Ishikawa (cell line): ENCODE data around the gene SP3.

Experiments used
- CEBPB ChIP-seq: IDR thresholded peaks from 2 replicates; pipeline ENCODE4 v1.6.1; 2012
- CREB1 ChIP-seq: IDR thresholded peaks from 2 replicates; pipeline ENCODE4 v1.6.1; 2012; ENCODE audit warnings: low read depth
- EGR1 ChIP-seq: IDR thresholded peaks from 2 replicates; pipeline ENCODE4 v1.6.1; 2012
- EP300 ChIP-seq: IDR thresholded peaks from 2 replicates; pipeline ENCODE4 v1.6.1; 2012; ENCODE audit warnings: borderline replicate concordance
- FOXM1 ChIP-seq: IDR thresholded peaks from 2 replicates; pipeline ENCODE4 v1.6.1; 2012; ENCODE audit warnings: low read depth, borderline replicate concordance
- NFIC ChIP-seq: IDR thresholded peaks from 2 replicates; pipeline ENCODE4 v1.6.1; 2012
- RAD21 ChIP-seq: IDR thresholded peaks from 2 replicates; pipeline ENCODE4 v1.6.1; 2012; ENCODE audit warnings: low read depth
- TAF1 ChIP-seq: IDR thresholded peaks from 2 replicates; pipeline ENCODE4 v1.6.1; 2012; ENCODE audit warnings: low read depth, mild to moderate bottlenecking
- TCF12 ChIP-seq: IDR thresholded peaks from 2 replicates; pipeline ENCODE4 v1.6.1; 2012; ENCODE audit warnings: low read depth
- TEAD4 ChIP-seq: IDR thresholded peaks from 2 replicates; pipeline ENCODE4 v1.6.1; 2012
- USF1 ChIP-seq: IDR thresholded peaks from 2 replicates; pipeline ENCODE4 v1.6.1; 2012
- YY1 ChIP-seq: IDR thresholded peaks from 2 replicates; pipeline ENCODE4 v1.6.1; 2012; ENCODE audit warnings: low read depth
- ZBTB7A ChIP-seq: IDR thresholded peaks from 2 replicates; pipeline ENCODE4 v1.6.1; 2012; ENCODE audit warnings: low read depth
- TF ChIP-seq, protein P1 (sequence below): IDR thresholded peaks from 2 replicates; pipeline ENCODE4 v1.6.1; 2012
- TF ChIP-seq, protein P2 (sequence below): IDR thresholded peaks from 2 replicates; pipeline ENCODE4 v1.6.1; 2012; ENCODE audit warnings: low read depth, mild to moderate bottlenecking

The SP3 gene

DNA sequence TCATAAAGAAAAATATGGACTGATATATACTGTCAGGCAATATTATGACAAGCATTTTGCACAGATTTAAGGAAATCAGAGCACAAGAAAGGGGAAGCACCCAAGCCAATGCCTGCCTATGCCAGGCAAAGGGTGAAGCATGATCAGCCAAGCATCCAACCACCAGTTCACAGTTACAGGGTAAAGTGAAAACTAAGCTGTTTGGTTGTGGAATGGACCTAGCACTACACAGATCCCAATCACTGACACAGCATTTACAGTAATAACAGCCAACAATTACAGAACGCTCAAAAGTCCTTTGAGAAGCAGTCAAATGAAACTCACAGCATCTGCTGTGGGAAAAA, 90.3 kb downstream of the SP3 start:
- no peak for TF ChIP-seq TCF12
- TF ChIP-seq YY1: no peak
- TF ChIP-seq, protein P1, sequence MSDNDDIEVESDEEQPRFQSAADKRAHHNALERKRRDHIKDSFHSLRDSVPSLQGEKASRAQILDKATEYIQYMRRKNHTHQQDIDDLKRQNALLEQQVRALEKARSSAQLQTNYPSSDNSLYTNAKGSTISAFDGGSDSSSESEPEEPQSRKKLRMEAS: no peak
- TF ChIP-seq ZBTB7A: no peak
- no peak for TF ChIP-seq FOXM1
- TF ChIP-seq EGR1: no peak
- no peak for TF ChIP-seq TEAD4
- no peak for TF ChIP-seq CEBPB
- no peak for TF ChIP-seq NFIC
- no peak for TF ChIP-seq EP300
- TF ChIP-seq TAF1: no peak

DNA sequence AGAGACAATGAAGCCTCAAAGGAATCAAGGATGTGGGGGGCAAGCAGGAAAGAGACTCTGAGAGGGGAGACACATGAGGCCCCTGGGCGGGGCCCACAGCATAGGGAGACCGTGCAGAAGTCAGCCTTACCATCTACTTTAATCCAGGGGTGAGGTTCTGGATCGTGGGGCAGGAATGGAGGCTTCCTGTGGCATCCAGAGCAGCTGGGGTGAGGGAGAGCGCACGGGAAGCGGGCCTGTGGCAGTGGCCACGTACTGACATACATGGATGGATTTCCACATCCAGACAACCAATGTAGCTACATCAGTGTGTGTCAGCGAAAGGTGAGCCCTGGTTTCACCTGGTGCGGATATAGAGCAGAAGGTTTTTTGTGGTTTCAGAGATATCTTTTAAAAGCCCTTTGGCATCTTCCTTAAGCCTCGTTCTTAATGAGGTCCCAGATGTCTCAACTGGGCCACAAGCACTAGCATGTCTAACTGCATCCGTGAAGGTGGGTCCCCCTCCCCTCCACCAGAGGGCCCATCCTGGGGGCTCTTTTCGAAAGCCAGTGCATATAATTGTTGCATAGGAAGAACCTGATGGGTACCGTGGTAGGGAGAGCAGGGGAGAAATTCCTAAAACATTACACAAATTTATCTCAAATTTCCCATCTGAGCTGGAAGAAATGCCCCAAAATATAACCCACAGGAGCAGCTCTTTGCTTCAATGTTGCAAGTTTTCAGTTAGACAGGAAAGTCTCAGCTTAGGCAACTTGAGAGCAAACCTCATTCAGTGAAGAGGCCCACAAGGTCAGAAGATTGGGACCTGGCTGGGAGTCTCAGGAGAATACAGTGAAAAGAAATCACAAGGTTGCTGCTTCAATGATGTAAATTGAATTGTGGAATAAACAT, 90.9 kb downstream of the SP3 start:
- TF ChIP-seq USF1 (no peak), CREB1 (no peak), NFIC (no peak), YY1 (no peak), TCF12 (no peak), ZBTB7A (no peak), RAD21 (no peak)
- TF ChIP-seq, protein P1: no peak

DNA sequence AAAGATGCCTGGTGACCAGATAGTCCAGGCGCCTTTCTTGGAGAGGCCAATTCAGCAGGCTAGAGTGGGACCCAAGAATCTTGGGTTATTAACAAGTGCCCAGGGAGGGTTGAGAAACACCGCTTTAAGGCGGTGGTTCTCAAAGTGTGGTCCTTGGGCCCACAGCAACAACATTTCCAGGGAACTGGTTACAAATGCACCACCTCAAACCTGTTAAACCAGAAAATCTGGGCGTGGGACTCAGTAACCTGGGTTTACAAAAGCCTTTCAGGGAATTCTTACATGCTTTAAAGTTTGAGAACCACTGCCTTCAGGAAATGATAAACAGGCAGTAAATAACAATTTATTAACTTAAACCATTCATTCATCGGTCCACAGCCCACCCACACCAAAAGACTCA, 92.5 kb downstream of the SP3 start:
- TF ChIP-seq TAF1 (no peak), EGR1 (no peak), EP300 (no peak), ZBTB7A (no peak), FOXM1 (no peak), CEBPB (no peak), USF1 (no peak), CREB1 (no peak), YY1 (no peak), TCF12 (no peak), RAD21 (no peak), NFIC (no peak), TEAD4 (no peak)
- TF ChIP-seq, protein P1: no peak
- TF ChIP-seq, protein P2, sequence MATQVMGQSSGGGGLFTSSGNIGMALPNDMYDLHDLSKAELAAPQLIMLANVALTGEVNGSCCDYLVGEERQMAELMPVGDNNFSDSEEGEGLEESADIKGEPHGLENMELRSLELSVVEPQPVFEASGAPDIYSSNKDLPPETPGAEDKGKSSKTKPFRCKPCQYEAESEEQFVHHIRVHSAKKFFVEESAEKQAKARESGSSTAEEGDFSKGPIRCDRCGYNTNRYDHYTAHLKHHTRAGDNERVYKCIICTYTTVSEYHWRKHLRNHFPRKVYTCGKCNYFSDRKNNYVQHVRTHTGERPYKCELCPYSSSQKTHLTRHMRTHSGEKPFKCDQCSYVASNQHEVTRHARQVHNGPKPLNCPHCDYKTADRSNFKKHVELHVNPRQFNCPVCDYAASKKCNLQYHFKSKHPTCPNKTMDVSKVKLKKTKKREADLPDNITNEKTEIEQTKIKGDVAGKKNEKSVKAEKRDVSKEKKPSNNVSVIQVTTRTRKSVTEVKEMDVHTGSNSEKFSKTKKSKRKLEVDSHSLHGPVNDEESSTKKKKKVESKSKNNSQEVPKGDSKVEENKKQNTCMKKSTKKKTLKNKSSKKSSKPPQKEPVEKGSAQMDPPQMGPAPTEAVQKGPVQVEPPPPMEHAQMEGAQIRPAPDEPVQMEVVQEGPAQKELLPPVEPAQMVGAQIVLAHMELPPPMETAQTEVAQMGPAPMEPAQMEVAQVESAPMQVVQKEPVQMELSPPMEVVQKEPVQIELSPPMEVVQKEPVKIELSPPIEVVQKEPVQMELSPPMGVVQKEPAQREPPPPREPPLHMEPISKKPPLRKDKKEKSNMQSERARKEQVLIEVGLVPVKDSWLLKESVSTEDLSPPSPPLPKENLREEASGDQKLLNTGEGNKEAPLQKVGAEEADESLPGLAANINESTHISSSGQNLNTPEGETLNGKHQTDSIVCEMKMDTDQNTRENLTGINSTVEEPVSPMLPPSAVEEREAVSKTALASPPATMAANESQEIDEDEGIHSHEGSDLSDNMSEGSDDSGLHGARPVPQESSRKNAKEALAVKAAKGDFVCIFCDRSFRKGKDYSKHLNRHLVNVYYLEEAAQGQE: no peak

GRCh38 chr2:173869244-173870229, 95.6 kb downstream of the SP3 start:
- TF ChIP-seq CEBPB (no peak), RAD21 (no peak), EP300 (no peak), USF1 (no peak), ZBTB7A (no peak), TAF1 (no peak), EGR1 (no peak), YY1 (no peak), TEAD4 (no peak)
- TF ChIP-seq, protein P1: no peak
- TF ChIP-seq, protein P2: no peak
